Measurements from ENCODE around the gene DAP.
"Not testable (repeated sequence)": the region's sequence is repeated elsewhere in the genome, so short reads cannot be mapped to it uniquely, and the experiment has no call there.

The DAP gene

GRCh38 chr5:10761185-10761932 lies at the start of gene DAP:
DAP (minus strand) TSS chr5:10761234; CDS start chr5:10761068, 166 bp downstream.
- peak; percentile 78 to 82 for DNase-seq

GRCh38 chr5:10808347-10809226 lies 47.6 kb upstream of the DAP start:
- no peak for DNase-seq

GRCh38 chr5:10801931-10802666 lies 41.1 kb upstream of the DAP start:
- no peak for DNase-seq

- DNase-seq, result no peak
Observed at GRCh38 chr5:10800852-10801251, 39.8 kb upstream of the DAP start.

GRCh38 chr5:10797261-10797660 lies 36.2 kb upstream of the DAP start:
- DNase-seq, result no peak

- no peak for DNase-seq
Observed at GRCh38 chr5:10793785-10794184, 32.8 kb upstream of the DAP start.

- no peak for DNase-seq
Observed at GRCh38 chr5:10792336-10792735, 31.3 kb upstream of the DAP start.

- no peak for DNase-seq
Observed at GRCh38 chr5:10789726-10790125, 28.7 kb upstream of the DAP start.

- DNase-seq, result no peak
Observed at GRCh38 chr5:10789021-10789420, 28.0 kb upstream of the DAP start.

GRCh38 chr5:10788358-10788757 lies 27.3 kb upstream of the DAP start:
- no peak for DNase-seq

GRCh38 chr5:10786835-10787234 lies 25.8 kb upstream of the DAP start:
- DNase-seq, result no peak

- DNase-seq, result not testable (repeated sequence)
Observed at GRCh38 chr5:10780208-10780607, 19.2 kb upstream of the DAP start.

- no peak for DNase-seq
Observed at GRCh38 chr5:10779592-10779991, 18.6 kb upstream of the DAP start.

- no peak for DNase-seq
Observed at GRCh38 chr5:10778179-10778910, 17.3 kb upstream of the DAP start.

GRCh38 chr5:10775646-10776045 lies 14.6 kb upstream of the DAP start:
- no peak for DNase-seq

GRCh38 chr5:10772901-10773585 lies 12.0 kb upstream of the DAP start:
- DNase-seq, result no peak

- DNase-seq, result no peak
Observed at GRCh38 chr5:10768328-10768899, 7.4 kb upstream of the DAP start.

GRCh38 chr5:10762776-10763500 lies 1.9 kb upstream of the DAP start:
- no peak for DNase-seq

GRCh38 chr5:10761933-10762775 lies 1.1 kb upstream of the DAP start:
- no peak for DNase-seq

GRCh38 chr5:10760921-10761184 lies 181 bp downstream of the DAP start:
- no peak for DNase-seq
